HG03196 (cell line): ENCODE results near the gene WEE1.
"Not testable (repeated sequence)": the region's sequence is repeated elsewhere in the genome, so short reads cannot be mapped to it uniquely, and the experiment has no call there.

Experiments
- ATAC-seq: cut with Tn5 transposase; IDR thresholded peaks from one replicate; pipeline ENCODE4 v1.9.1; 2021; ENCODE audit not compliant: unreplicated experiment

The WEE1 gene

DNA sequence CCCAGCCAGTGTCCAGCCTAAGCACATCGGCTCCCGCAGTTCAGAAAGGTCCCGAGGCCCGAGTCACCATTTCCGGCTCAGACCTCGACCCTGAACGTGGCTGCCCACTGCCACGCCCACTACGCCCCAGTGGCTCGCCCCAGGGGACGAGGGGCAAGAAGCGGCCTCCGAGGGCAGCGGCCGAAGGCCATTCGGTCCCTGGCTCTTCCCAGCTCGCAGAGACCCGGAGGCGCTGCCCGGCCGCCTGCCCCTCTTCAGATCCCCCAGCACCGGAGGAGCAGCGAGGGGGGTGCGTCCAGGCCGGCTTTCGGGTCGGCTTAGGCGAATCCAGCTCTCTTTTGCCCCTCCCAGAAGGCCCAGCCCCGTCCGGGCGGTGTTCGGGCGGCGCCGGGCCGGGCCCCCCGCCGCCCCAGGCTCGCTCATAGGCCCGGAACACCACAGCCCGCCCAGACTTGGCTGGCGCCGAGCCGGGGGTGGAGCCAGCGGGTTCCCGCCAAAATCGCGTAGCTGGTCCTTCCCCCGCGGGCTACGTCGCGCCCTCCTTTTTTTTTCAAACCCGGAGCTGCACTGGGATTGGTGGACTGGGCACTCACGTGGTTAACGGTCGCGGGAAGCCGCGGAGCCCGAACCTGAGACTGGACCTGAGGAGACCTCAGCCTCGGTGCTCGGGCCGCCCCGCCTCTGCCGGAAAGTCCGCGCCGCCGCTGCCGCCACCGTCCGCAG lies at the start of gene WEE1:
WEE1 (plus strand) TSS at position 619 of the 723 bp plus-strand sequence. CDS start 264 bp downstream, outside the sequence.
- ATAC-seq: peak; percentile 79

DNA sequence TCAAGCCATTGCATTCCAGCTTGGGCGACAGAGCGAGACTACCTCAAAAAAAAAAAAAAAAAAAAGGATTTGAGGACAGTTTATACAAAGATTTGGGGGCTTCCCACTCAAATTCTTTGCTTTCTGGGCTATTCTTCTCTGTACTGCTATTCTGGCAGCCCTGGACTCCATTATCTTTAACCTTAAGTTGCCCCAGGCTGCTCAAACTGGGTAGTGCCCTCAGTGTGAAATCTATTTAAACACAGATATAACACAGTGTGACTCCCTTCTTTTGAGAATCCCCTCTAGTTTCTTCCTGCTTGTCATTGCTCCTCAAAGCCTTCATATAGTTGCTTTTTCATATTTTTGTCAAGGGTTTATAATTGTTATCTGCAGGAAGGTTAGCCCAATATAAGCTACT lies 49.5 kb upstream of the WEE1 start:
- ATAC-seq: no peak

DNA sequence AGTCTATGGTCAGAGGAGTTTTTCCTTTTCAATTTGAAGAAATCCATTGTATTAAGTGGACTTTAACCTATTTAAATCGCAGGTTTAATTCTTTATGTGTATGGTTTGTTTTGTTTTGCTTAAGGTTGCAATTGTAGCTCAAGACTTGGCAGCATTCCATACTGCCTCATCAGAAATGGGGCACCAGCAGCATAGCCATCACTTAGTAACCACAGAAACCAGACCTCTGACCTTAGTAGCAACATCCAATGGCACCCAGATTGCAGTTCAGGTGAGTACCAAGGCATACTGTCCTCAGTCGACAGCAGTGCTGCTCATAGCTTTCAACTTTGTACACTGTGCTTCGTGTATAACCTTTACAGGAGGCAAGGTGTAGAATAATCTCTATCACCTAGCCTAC lies 48.4 kb upstream of the WEE1 start:
- no peak for ATAC-seq

DNA sequence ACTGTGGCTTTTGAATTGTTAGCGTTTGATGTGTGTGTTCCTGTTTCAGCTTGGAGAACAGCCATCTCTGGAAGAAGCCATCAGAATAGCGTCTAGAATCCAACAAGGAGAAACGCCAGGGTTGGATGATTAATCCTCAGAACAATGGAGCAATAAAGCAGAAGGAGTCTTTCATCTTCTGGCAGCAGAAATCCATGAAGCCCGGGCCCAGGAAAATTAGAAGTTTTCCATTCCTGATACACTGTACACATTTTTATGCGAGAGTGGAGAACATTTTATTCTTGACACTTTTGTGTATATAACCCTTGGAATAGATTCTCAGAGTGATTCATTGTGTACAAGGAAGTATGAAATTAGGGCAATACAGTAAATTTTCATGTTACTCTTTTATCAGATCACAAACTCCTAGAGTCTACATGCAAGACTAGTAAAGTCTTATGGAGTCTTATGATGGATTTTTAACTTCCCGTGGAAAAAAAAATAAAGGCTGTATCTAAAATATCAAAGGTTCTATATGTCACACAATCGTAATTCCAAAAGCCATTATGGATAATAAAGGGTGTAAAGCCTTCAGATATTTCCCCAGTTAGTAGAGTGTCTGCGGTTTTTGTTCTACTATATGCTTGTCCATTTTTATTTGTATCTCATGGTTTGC lies 45.9 kb upstream of the WEE1 start:
- ATAC-seq: no peak

GRCh38 chr11:9528136-9528501 lies 45.4 kb upstream of the WEE1 start:
- no peak for ATAC-seq

DNA sequence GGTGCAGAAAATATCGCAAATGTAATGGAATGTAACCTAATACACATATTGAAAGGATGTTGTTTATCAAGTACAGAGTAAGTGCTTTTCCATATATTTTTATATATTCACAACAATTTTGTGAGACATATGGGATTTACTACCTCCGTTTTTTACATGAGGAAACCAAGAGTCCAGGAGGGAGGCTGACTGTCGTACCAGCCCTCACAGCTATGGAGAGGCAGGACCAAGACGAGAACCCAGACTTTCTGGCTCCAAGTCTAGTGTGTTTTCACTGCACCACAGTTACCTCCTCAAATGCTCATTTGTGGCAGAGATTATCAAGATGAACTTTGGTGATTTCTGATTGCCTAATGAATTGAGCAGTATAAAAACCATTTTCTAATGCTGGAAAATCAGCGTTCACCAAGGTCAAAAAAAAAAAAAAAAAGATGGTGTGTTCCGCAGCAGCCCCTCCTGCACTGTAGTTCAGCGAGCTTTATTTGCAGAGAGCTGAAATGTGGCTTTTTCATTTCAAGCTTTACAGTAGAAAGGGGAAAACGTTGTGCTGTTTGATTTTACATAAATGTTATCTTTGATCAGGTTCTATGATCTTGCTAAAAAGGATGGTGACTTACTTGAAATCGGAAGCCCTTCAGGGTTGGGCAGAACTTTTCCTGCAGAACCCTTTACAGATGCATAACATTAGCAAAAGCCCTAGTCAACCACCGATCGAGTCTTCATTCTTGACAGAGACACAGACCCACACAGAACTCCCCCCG lies 44.7 kb upstream of the WEE1 start:
- ATAC-seq: no peak

DNA sequence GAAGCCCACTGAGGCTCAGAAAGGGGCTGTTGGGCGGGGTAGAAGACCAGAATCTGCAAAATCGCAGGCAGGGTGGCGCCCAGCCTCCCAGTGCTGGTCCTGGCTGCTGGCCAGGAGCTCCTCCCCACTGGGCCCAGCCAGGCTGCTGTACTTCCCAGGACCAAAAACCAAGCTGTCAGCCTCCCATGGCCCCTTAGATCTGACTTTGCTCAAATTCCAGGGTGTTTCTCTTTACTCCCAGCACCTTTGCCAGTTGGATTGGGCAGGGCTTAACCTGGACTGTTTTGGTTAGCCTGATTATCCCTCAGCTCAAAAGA lies 44.2 kb upstream of the WEE1 start:
- no peak for ATAC-seq

DNA sequence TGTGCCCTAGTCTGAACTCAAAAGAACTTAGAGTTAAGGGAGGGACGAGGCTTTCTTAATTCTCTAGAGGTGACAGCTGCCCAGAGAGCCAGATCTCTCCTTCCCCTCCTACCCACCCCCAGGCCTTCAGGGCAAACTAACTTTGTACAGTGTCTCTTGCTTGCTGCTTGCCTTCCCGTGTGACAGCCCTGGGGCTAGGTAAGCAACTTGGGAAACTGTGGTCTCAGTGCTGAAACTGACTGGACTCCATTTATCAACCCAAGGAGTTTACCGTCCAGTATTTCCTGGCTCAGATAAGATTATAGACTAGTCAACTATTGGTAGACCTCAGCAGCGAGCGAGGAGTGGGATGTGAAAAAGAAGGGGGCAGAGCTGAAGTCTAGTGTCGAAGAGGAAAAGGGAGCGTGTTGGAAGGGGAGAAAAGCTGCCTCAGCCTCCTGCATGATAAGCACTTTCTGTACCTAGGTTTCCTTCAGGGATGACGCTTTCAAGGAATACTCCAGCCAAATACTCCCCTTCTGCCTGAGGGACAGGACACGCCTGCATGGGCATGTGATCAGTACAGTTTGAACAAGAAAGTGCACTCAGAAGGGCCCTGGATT lies 43.3 kb upstream of the WEE1 start:
- no peak for ATAC-seq

DNA sequence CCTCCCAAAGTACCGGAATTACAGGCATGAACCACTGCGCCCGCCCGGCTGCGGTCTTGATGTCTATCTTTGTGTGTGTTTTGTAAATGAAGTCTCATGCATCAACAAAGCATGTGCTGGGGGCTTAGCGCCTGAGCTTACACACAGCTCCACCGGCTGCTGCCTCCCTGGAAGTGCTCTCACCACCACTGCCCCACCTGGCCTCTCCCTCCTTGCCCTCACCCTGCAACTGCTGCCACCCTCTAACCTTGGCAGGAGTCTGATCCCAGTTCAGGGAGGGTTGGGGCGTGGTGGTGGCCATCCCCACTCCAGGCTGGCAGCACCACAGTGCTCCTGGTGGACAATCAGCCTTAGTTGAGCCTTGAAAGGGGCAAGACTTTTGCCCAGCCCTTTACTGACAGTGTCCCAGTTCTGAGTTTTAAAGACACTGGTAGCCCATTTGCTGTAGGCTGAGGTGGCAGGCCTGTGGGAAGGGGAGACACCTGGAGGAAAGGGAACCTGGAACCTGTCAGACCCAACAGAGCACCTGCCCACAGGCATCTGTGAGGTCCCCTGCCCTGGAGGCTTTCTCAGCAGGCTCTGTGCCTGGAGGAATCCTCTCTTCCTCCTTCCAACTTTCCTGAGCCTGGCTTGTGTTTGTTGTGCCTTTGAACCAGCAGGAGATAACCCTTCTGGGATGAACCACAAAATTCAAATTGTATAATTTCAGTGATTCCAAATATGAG lies 42.4 kb upstream of the WEE1 start:
- no peak for ATAC-seq

DNA sequence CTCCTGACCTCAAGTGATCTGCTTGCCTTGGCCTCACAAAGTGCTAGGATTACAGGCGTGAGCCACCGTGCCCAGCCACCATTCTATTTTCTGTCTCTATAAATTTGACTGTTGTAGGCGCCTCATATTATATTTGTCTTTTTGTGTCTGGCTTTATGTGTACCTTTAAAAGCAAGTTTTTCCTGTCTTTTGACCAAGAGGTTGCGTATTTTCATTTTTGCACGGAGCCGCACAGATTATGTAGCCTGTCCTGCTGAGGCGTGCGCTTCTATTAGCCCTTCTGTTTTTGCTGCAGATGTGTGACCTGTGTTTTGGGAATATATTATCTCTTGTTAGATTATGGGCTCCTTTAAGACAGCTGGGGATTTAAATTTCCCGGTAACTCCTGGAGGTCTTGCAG lies 40.4 kb upstream of the WEE1 start:
- no peak for ATAC-seq

DNA sequence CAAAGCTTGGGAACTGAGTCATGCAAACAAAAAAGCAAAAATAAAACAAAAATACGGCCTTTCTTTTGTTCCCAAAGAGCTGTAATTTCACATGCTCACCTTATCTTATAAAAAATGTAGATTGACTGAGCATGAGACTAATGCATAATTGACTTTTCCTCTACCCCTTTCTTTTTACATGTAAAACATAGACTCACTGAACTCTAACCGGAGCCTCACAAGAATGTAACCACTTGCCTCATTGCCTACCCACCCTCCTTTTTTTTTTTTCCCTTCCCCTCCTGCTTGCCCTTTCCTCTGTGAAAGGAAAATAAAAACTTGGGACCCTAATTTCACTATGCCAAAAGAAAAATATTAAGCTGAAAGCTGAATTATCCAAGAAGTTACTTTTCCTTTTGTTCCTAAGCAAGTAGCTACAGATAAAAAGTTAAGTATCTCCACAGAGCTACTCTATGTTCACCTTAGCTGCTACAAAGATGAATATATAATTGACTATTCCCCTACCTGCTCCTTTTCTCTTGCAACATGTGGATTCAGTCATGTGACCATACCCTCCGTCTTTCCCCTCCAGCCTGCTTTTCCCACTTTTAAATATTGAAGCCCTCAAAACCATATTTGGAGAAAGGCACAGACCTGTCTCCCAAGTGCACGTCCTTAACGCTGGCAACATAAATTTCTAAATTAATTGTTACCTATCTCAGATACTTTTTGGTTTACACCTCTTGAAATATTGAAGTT lies 39.6 kb upstream of the WEE1 start:
- no peak for ATAC-seq

DNA sequence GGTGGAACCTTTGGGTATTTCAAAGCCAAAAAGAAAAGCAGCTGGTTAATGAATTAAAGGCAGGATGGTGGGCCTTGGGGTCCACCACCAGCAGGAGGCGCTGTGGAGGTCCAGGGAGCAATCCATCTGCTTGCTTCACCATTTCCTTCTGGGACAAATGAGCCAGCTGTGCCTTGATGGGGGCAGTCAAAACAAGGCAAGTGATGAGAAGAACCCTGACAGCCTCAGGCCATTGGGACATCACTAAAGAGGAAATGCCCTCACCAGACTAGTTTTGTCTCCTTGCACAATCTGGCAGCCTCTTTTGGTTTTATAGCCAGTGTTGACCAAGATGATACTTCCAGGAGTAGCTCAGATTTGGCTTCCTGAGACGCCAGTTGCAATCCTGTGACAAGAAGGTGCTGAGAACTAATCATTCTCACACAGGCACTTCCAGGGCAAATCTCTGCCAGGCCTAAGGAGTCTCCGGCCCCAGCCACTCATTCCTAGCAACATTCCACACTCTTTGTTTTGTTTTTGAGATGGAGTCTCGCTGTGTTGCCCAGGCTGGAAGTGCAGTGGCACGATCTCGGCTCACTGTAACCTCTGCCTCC lies 38.2 kb upstream of the WEE1 start:
- ATAC-seq: no peak

GRCh38 chr11:9538548-9538947 lies 34.9 kb upstream of the WEE1 start:
- no peak for ATAC-seq

- ATAC-seq: not testable (repeated sequence)
Measured at GRCh38 chr11:9549216-9549615, 24.3 kb upstream of the WEE1 start.

GRCh38 chr11:9550191-9550628 lies 23.3 kb upstream of the WEE1 start:
- ATAC-seq: no peak

DNA sequence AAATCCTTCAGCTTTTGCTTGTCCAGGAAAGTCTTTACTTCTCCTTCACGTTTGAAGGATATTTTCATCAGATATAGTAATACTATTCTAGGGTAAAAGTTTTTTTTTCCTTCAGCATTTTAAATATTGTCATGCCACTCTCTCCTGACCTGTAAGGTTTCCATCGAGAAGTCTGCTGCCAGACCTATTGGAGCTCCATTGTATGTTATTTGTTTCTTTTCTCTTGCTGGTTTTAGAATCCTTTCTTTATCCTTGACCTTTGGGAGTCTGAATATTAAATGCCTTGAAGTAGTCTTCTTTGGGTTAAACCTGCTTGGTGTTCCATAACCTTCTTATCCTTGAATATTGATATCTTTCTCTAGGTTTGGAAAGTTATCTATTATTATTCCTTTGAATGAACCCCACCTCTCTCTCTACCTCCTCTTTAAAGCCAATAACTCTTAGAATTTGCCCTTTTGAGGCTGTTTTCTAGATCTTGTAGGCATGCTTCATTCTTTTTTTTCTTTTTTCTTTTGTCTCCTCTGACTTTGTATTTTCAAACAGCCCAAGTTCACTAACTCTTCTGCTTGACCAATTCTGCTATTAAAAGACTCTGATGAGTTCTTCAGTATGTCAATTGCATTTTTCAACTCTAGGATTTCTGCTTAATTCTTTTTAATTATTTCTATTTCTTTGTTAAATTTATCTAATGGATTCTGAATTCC lies 12.0 kb upstream of the WEE1 start:
- ATAC-seq: no peak

- ATAC-seq: no peak
Measured at GRCh38 chr11:9562716-9563115, 10.8 kb upstream of the WEE1 start.

DNA sequence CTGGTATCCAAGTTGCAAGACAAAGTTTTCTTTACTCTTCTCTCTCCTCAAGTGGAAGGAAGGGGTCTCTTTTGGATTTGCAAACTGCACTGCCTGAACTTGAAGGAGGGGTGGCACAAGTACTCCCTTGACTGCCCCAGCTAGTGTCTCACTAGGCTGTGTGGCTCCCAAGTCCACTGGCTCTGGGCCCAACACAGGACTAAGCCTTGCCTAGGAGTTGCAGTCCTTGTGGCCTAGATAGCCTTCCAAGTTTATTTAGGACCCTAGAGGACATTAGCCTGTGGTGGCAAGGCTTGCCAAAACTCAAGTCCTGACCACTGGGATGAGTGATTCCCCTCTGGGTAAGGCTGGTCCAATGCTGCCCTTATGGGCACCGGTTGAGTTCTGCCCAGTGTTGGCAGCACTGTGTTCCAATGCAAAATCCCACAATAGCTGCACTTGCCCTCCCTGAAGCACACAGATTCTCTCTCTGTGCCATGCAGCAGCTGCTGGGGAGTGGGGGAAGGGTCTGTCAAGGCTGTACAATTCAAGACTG lies 10.2 kb upstream of the WEE1 start:
- no peak for ATAC-seq
